Lower leg skin (tissue), 3 donors: Measurements from ENCODE around the gene STEAP3.

Experiments used
- CTCF ChIP-seq, 3 donors: fragments of 450-650 bp; IDR thresholded peaks; one replicate each; pipeline ENCODE4 v1.5.1; 2016; ENCODE audit warnings: antibody characterized with exemption in 3 of 3, mild to moderate bottlenecking in 3 of 3, moderate library complexity in 2 of 3
- POLR2A ChIP-seq, 2 donors: fragments of 450-650 bp; IDR thresholded peaks; one replicate each; pipeline ENCODE4 v1.6.1; 2016 to 2017; ENCODE audit warnings: antibody characterized with exemption in 2 of 2, mild to moderate bottlenecking in 1 of 2, moderate library complexity in 1 of 2

DNA sequence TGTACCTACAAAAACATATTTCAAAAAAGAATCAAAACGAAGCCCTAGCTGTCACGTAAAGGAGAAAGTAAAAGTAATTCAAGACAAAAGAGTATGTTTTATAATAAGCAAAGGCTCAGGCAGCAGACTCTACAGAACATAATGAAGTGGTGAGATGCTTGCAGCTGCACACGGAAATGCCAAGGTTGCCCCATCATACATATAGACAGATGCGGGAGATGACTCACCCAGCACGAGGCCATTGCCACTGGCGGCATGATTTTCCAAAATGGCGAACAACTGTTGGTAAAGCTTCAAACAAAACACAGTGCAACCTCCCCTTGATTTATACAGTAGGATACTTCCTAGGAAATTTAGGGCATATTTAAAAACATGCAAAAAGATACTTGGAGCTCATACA, 39.1 kb upstream of the STEAP3 start:
- TF ChIP-seq POLR2A (IDR thresholded peaks at IDR 0.05) (no peak), CTCF (IDR thresholded peaks at IDR 0.05) (no peak)
